ENCODE results near the gene KCNAB2.

KCNAB2 gene

DNA sequence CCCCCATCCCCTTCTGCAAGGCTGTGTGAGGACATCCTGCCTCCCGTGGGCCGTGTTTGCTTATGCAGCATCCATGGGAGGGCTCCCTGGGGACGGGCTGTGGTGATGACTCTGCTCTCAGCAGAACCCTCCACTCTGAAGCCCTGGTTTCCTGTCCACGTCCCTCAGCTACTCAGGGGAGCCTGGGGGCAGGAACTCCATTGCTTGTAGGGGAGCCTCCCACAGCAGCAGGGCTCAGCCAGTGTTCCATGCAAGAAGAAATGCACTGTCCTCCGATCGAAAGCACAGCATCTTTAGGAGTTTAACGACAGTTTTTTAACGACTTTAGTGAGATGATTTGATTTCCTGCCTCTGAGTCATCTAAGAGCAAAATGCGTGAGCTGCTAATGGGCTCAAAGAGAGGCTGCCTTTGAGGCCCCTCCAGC is 8.3 kb upstream of the KCNAB2 start:
- H3K36me3 ChIP-seq (ENCODE audit: insufficient read depth), result peaks cover 5% of the 10 kb centered on the region; the same call in 1 of the 2 replicates
- H2AFZ ChIP-seq (ENCODE audit: low read depth), result no peak overlapping the region
- H3K4me2 ChIP-seq, result no peak overlapping the region
- peaks cover 19% of the 10 kb centered on the region for H4K20me1 ChIP-seq (ENCODE audit: insufficient read depth)
- H3K79me2 ChIP-seq (ENCODE audit: insufficient read depth, low read depth), result peaks cover 60% of the 10 kb centered on the region
- H3K27ac ChIP-seq, result no peak overlapping the region
- no peak overlapping the region for H3K9ac ChIP-seq
- no peaks in the 10 kb centered on the region for H3K27me3 ChIP-seq (ENCODE audit: insufficient read depth, low read depth)
- no peak overlapping the region for H3K4me3 ChIP-seq (IDR thresholded peaks at IDR 0.05; ENCODE audit: insufficient read depth, low read depth, low read length)
- H3K4me1 ChIP-seq (ENCODE audit: low read depth, poor library complexity, severe bottlenecking), result no peaks in the 10 kb centered on the region
- TF ChIP-seq, protein P1, sequence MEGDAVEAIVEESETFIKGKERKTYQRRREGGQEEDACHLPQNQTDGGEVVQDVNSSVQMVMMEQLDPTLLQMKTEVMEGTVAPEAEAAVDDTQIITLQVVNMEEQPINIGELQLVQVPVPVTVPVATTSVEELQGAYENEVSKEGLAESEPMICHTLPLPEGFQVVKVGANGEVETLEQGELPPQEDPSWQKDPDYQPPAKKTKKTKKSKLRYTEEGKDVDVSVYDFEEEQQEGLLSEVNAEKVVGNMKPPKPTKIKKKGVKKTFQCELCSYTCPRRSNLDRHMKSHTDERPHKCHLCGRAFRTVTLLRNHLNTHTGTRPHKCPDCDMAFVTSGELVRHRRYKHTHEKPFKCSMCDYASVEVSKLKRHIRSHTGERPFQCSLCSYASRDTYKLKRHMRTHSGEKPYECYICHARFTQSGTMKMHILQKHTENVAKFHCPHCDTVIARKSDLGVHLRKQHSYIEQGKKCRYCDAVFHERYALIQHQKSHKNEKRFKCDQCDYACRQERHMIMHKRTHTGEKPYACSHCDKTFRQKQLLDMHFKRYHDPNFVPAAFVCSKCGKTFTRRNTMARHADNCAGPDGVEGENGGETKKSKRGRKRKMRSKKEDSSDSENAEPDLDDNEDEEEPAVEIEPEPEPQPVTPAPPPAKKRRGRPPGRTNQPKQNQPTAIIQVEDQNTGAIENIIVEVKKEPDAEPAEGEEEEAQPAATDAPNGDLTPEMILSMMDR (conservative IDR thresholded peaks at IDR 0.05; ENCODE audit: low read depth, low read length), result no peak

DNA sequence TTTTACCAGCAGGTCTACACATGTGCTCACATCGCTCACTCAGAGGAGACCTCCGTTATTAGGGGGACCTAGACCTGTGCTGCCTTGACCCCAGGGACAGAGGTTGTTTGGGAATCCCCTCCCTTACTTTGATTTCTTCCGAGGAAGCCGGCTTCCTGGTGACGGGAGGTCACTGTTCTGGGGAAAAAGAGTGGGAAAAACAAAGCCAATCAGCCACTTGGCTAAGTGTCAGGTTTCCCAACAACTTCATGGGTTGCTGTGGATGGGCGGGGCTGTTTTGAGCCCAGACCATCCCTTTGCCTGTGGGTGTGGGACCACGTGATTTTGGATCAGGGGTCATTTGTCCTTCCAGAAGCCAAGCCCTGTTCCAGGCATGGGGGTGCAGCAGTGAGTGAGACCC is 7.1 kb upstream of the KCNAB2 start:
- H2AFZ ChIP-seq (ENCODE audit: low read depth), result no peak overlapping the region
- H3K4me1 ChIP-seq (ENCODE audit: low read depth, poor library complexity, severe bottlenecking), result no peaks in the 10 kb centered on the region
- TF ChIP-seq, protein P1 (conservative IDR thresholded peaks at IDR 0.05; ENCODE audit: low read depth, low read length), result no peak
- no peak overlapping the region for H3K4me3 ChIP-seq (IDR thresholded peaks at IDR 0.05; ENCODE audit: insufficient read depth, low read depth, low read length)
- no peak overlapping the region for H3K27ac ChIP-seq
- H3K27me3 ChIP-seq (ENCODE audit: insufficient read depth, low read depth), result no peaks in the 10 kb centered on the region
- H4K20me1 ChIP-seq (ENCODE audit: insufficient read depth), result peaks cover 19% of the 10 kb centered on the region
- H3K79me2 ChIP-seq (ENCODE audit: insufficient read depth, low read depth), result peaks cover 47% of the 10 kb centered on the region
- H3K36me3 ChIP-seq (ENCODE audit: insufficient read depth), result peaks cover 8% of the 10 kb centered on the region; the same call in 1 of the 2 replicates
- no peak overlapping the region for H3K9ac ChIP-seq
- H3K4me2 ChIP-seq, result no peak overlapping the region

DNA sequence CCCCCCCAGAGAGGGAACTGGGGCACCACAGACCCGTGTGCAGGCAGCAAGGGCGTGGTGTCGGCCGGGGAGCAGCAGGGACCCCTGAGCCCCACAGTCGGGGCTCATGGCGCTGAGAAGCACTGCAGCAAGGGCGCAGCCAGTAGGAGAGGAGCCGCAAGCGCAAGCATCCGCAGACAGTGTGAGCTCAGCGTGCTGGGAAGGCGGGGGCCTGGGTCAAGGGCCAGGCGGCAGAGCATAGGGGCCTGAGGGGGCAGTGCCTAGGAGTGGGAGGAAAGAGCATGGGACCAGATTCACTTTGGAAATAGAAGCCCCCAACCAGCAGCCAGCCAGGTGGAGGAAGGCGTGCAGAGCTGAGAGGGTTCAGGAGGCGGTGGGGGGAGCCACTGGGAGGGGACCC is 6.7 kb upstream of the KCNAB2 start:
- no peak overlapping the region for H3K27ac ChIP-seq
- H3K4me3 ChIP-seq (IDR thresholded peaks at IDR 0.05; ENCODE audit: insufficient read depth, low read depth, low read length), result no peak overlapping the region
- H4K20me1 ChIP-seq (ENCODE audit: insufficient read depth), result peaks cover 16% of the 10 kb centered on the region
- no peak overlapping the region for H3K4me2 ChIP-seq
- peaks cover 8% of the 10 kb centered on the region; the same call in 1 of the 2 replicates for H3K36me3 ChIP-seq (ENCODE audit: insufficient read depth)
- TF ChIP-seq, protein P1 (conservative IDR thresholded peaks at IDR 0.05; ENCODE audit: low read depth, low read length), result no peak
- no peak overlapping the region for H2AFZ ChIP-seq (ENCODE audit: low read depth)
- no peak overlapping the region for H3K9ac ChIP-seq
- H3K27me3 ChIP-seq (ENCODE audit: insufficient read depth, low read depth), result no peaks in the 10 kb centered on the region
- H3K79me2 ChIP-seq (ENCODE audit: insufficient read depth, low read depth), result peaks cover 43% of the 10 kb centered on the region
- no peaks in the 10 kb centered on the region for H3K4me1 ChIP-seq (ENCODE audit: low read depth, poor library complexity, severe bottlenecking)

DNA sequence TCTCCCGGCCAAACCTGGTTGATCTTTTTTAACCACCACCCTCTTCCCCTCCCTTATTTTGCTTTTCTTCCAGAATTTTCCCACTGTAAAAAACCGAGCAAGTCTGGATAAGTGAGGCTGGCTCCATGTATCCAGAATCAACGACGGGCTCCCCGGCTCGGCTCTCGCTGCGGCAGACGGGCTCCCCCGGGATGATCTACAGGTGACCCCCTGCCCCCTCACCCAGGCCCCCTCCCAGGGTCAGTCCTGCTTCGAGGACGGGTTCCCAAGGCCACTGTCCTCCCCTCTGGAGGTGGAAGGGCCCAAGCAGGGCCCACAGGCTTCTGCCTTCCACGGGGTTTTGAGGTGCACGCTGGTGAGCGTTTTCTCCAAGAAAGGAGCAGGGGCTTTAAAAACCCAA is 5.2 kb upstream of the KCNAB2 start:
- peaks cover 13% of the 10 kb centered on the region for H4K20me1 ChIP-seq (ENCODE audit: insufficient read depth)

More for the DNA sequence above, 5.2 kb upstream of the KCNAB2 start:
- H3K4me1 ChIP-seq (ENCODE audit: low read depth, poor library complexity, severe bottlenecking), result no peaks in the 10 kb centered on the region
- H3K27me3 ChIP-seq (ENCODE audit: insufficient read depth, low read depth), result no peaks in the 10 kb centered on the region
- no peak overlapping the region for H3K4me3 ChIP-seq (IDR thresholded peaks at IDR 0.05; ENCODE audit: insufficient read depth, low read depth, low read length)
- H2AFZ ChIP-seq (ENCODE audit: low read depth), result no peak overlapping the region
- H3K27ac ChIP-seq, result no peak overlapping the region
- TF ChIP-seq, protein P1 (conservative IDR thresholded peaks at IDR 0.05; ENCODE audit: low read depth, low read length), result no peak
- peaks cover 29% of the 10 kb centered on the region; the same call in 1 of the 2 replicates for H3K79me2 ChIP-seq (ENCODE audit: insufficient read depth, low read depth)
- H3K36me3 ChIP-seq (ENCODE audit: insufficient read depth), result peaks cover 8% of the 10 kb centered on the region; the same call in 1 of the 2 replicates
- H3K4me2 ChIP-seq, result no peak overlapping the region
- H3K9ac ChIP-seq, result no peak overlapping the region

All from KMS-11 (cell line).